Measurements from ENCODE around the gene ILF3. TPM values are rescaled to one million over a fixed set of nuclear protein-coding genes. Genes with fewer than 3 reads are reported as not detected.

ILF3 gene
- total and polyA plus RNA-seq, 2 of the 13 experiments (the other 11 are each of a cell fraction or from before 2014, with no cell fraction given): 120 to 173 TPM

GRCh38 chr19:10695401-10696398 is 41.6 kb downstream of the ILF3 start (continued):
- TF ChIP-seq SOX13 (IDR thresholded peaks at IDR 0.05) (no peak), SOX13 (CRISPR knock-in tag; conservative IDR thresholded peaks at IDR 0.05 in 1 of 2, IDR thresholded peaks at IDR 0.05 in 1 of 2) (peak in 1 of 2 experiments; percentile 63; a peak in 2 of 4 replicates), PCBP1 (IDR thresholded peaks at IDR 0.05; ENCODE audit: borderline replicate concordance, low read depth, low read length) (0 out of 2 replicates have a peak, but pooled peaks have one; percentile 32), BHLHE40 (IDR thresholded peaks at IDR 0.05; ENCODE audit: low read length) (no peak), DRAP1 (CRISPR knock-in tag; IDR thresholded peaks at IDR 0.05) (peak; percentile 77), ERF (CRISPR knock-in tag; IDR thresholded peaks at IDR 0.05) (peak; percentile 95), KIAA2018 (CRISPR knock-in tag; IDR thresholded peaks at IDR 0.05; ENCODE audit: borderline replicate concordance) (no peak), ETV5 (CRISPR knock-in tag; IDR thresholded peaks at IDR 0.05; ENCODE audit: borderline replicate concordance) (peak; percentile 46; the same call in 1 of the 2 replicates), ZNF142 (CRISPR knock-in tag; IDR thresholded peaks at IDR 0.05) (no peak), MYNN (CRISPR knock-in tag; IDR thresholded peaks at IDR 0.05; ENCODE audit: low read depth) (peak; percentile 95), MYPOP (CRISPR knock-in tag; IDR thresholded peaks at IDR 0.05) (peak; percentile 29; the same call in 1 of the 2 replicates)

All from HepG2 (cell line).